SK-N-MC (cell line): Measurements from ENCODE around the gene ITGA8.

ENCODE experiments used
- EZH2 ChIP-seq: fragments of 200-600 bp; sonication (generic); IDR thresholded peaks from one replicate; pipeline ENCODE4 v1.6.1; 2017; ENCODE audit warnings: antibody characterized with exemption
- FOXP2 ChIP-seq: optimal IDR thresholded peaks from 2 replicates; pipeline ENCODE3; 2011; ENCODE audit warnings: mild to moderate bottlenecking, moderate library complexity; ENCODE audit not compliant: insufficient read depth; ENCODE audit errors: extremely low read length, control extremely low read depth
- POLR2AphosphoS5 ChIP-seq: IDR thresholded peaks from 2 replicates; pipeline ENCODE4 v1.6.1; 2012; ENCODE audit warnings: mild to moderate bottlenecking, low read depth, low read length, borderline replicate concordance

GRCh38 chr10:15764892-15765454, 45.3 kb upstream of the ITGA8 start:
- TF ChIP-seq EZH2 (no peak), POLR2AphosphoS5 (no peak), FOXP2 (no peak)
